GM10847 (cell line): ENCODE data around the gene GP5.

Experiments used
- POLR2A ChIP-seq: IDR thresholded peaks from 2 replicates; pipeline ENCODE4 v1.6.1; 2011; ENCODE audit not compliant: insufficient read length; ENCODE audit errors: extremely low read depth

The GP5 gene

DNA sequence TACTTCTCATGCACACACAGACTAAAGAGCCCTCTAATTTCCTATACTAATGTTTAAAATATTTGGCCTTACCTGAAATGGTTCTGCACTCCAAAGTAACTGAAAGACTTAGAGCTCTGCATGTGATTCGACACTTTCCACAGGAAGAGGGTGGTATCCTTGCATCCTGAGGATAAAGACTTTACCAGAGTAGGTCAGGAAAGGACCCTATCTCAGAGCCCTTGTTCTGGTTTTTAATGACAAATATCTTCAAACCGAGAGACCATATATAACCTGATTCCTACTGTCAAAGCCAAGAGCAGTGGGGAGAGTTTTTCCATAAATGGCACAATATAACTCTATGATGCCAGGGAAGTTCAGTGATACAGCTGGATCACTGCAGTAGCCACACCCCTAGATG lies at the start of gene GP5:
Gene GP5 (minus strand): TSS at position 101 of the 400 bp plus-strand sequence. CDS start 984 bp downstream, outside the sequence.
- TF ChIP-seq POLR2A = no peak

DNA sequence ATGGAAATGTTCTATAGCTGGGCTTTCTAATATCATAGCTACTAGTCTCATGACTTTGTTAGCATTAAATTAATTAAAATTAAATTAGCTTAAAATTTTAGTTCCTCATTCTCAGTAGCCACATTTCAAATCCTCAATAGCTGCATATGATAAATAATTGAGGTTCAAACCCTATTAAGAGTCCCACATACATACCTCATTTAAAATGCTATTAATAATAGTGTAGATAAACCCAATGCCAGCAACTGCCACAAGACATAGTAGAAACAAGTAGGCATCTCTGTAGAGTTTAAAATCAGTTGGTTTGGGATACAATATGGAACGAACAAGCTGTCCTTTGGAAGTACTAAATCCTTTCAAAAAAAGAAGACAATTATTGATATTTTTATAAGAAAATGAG lies 48.6 kb upstream of the GP5 start:
- TF ChIP-seq POLR2A = no peak

- TF ChIP-seq POLR2A = no peak
These were observed 48.1 kb upstream of the GP5 start for GRCh38 chr3:194447161-194447560.

DNA sequence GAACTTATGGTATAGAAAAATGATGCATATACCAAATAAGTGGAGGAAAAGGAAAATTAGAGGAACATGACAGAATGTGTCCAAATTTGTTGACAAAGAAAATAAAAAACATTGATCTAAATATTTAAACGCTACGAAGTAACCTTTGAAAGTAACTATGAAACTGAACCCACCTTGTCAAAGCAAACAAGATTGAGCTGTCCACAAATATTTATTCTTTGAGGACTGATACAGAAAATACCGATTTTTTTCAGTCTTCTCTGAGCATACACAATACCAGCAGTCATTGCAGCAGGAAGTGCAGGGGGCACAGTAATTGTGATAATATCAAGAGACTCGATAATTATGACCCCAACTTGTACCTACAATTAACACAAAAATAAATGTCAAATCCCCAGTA lies 47.7 kb upstream of the GP5 start:
- TF ChIP-seq POLR2A = no peak

GRCh38 chr3:194446172-194446571 lies 47.1 kb upstream of the GP5 start:
- TF ChIP-seq POLR2A = no peak

- no peak for TF ChIP-seq POLR2A
These were observed 44.8 kb upstream of the GP5 start for GRCh38 chr3:194443901-194444300.

- TF ChIP-seq POLR2A = no peak
These were observed 41.7 kb upstream of the GP5 start for GRCh38 chr3:194440756-194441155.

DNA sequence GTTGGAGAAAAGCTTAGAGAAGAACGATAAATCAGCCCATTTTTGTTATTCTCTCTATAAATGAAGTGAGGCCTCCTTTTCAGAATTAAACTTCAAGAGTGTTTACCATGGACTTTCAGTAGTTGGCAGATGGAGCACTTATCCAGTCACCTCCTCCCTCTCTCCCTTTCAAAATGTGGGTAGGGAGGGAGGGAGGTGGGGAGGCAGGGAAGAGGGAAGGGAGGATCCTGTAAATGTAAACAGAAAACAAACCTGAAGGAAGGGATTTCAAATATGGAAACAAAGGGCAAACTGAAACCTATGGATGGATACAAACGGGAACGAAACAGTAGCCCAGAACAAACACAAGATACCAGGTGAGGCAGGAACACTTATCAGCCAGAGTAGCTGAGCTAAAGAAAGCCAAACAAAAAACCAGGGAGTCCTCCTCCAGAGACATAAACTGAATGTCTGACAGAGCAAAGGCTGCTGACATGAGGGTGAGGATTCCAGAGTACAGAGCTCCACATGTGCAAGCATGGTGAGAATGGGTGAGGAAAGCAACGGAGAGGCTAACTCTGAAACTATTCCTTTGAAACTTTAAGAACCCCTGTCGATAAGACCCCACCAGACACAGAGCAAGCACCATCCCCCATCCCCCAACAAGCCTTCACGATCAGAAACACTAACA lies 41.0 kb upstream of the GP5 start:
- TF ChIP-seq POLR2A = no peak

DNA sequence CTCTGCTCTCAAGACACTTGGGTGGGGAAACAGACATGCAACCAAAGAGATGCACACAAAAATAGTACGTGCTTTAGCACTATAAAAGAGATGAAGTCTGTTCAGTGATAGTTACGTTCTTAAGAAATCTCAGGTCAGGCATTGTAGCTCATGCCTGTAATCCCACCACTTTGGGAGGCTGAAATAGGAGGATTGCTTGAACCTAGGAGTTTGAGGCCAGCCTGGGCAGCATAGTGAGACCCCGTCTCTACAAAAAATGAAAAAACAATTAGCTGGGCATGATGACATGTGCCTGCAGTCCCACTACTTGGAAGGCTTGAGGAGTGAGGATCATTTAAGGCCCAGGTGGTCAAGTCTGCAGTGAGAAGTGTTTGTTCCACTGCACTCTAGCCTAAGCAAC lies 35.4 kb upstream of the GP5 start:
- no peak for TF ChIP-seq POLR2A

DNA sequence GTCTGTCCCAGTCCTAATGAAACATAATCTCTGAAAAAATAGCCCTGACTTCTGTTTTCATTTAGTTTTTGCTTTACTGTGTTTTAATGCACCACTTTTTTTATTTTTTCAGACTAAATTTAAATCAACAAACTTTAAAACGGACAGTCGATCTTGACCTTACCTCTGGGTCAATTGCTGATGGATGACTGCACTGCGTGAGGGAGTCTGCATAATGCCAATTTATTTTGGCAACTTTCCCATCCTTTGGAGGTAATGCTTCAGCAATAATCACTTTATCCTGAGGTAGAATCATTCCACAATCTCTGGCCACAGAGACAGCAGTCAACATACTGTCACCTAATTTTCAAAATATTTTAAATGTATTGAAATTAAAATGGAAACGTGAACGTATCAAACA lies 32.5 kb upstream of the GP5 start:
- no peak for TF ChIP-seq POLR2A

DNA sequence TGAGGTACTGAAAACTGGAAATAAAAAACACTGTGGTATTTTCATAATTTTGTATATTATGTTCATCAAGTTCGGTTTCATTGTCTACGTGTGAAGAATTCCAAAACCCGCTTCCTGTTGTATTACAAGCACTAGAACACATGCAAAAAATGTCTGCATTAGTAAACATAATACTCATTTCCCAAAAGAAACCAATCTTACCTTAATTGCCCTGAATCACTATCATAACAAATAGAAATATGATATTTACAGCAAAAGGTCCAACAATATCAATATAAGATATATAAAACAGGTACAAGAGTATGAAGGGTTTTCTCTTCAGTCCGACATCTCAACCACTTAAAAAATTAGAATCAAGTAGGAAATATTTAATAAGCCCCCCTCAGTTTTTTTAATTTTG lies 26.3 kb upstream of the GP5 start:
- no peak for TF ChIP-seq POLR2A

DNA sequence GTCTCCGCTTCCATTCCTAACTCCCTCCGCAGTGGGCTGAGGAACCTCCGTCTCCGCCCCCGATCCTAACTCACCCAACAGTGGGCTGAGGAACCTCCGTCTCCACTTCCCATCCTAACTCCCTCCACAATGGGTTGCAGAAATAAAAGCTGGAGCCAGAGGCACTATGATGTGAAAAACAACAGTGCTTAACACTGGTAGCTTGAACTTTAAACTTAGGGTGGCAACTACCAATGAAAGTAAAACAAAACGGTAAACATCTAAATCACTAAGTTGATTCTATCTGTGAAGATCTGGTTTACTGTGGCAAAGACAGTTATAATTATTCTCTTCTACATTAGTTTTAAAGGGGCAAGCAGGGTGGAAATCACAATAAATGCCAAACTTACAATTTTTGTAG lies 25.9 kb upstream of the GP5 start:
- no peak for TF ChIP-seq POLR2A

DNA sequence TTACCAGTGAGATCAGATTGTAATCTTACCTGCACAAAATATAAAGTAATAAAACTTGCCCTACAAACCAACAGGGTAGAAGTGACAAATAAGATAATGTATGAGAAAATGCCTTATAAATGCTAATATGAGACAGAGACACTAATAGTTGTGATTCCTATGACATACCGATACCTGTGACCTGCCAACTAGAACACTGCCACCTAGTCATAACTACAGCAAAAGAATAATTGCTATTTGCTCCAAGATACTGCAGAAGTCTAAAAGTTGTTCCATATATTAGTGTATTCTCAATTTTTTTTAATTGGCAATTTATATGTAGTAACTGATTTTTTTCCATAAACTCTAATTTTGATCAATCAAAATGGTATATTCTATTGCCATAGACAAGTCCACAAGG lies 25.3 kb upstream of the GP5 start:
- no peak for TF ChIP-seq POLR2A

GRCh38 chr3:194423317-194423716 lies 24.3 kb upstream of the GP5 start:
- no peak for TF ChIP-seq POLR2A

- no peak for TF ChIP-seq POLR2A
These were observed 23.1 kb upstream of the GP5 start for GRCh38 chr3:194422188-194422587.

- TF ChIP-seq POLR2A = no peak
These were observed 19.6 kb upstream of the GP5 start for GRCh38 chr3:194418671-194419070.

GRCh38 chr3:194407423-194407822 lies 8.4 kb upstream of the GP5 start:
- TF ChIP-seq POLR2A = no peak
